NCI-H524 (cell line): ENCODE data around the gene GBA2.

Experiments used
- DNase-seq, 2 experiments: peaks; one replicate each; lab custom pipeline; 2025; lab: John Stamatoyannopoulos, UW

Gene GBA2

GRCh38 chr9:35691334-35691650, 57.7 kb downstream of the GBA2 start:
- DNase-seq: no peak

- DNase-seq: peak in 1 of 2 experiments; percentile 34
Measured at GRCh38 chr9:35690614-35691333, 58.3 kb downstream of the GBA2 start.

DNA sequence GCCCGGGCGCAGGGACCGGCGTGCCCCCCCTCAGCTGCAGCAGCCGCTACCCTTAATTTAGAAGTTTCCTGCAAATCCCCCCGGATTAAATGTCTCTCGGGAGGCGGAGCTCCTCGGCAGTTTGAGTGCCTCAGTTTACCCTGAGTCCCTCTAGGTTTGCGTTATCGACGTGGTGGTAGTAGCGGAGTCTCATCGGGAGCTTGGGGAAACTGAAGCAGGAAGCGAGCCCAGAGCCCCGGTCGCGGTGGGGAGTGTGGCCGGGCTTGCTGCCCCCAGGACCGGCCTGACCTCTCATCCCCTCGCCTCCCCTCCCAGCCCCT, 58.8 kb downstream of the GBA2 start:
- peak in 1 of 2 experiments; percentile 12 for DNase-seq

DNA sequence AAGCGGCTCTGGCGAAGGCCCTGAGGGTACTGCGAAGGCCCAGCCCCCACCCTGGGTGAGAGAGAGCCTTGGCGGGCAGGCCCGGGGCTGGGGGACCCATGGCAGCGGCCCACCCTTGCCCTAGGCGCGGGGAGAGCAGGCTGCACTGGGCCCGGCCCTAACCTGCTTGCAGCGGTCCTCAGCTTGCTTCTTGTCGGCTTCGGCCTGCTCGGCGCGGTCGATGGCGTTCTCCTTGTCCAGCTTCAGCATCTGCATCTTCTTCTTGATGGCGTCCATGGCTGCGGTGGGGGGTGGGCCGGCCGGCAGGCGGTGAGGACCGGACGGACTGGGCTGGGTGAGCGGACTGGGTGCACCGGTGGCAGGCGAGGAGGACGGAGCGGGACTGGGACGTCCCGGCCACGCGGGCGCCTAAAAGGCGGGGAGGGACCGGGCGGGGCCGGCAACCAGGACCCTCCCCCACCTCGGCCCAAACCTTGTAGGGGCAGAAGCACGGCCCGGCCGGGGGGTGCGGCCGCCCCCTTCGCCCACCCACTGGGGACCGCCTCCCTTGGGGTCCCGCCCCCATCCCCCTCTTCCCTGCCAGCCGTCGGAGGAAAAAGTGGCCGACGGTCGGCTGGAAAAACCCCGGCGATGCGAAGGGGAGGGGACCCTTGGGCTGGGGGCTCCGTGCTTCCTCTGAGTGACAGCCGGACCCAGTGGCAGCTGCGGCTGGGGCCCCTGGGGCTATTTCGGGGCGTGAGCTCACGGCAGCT, 59.3 kb downstream of the GBA2 start, which contains the start of gene TPM2:
TPM2 (minus strand) TSS at position 384 of the 752 bp plus-strand sequence; CDS start at position 276, 108 bp downstream.
- DNase-seq: no peak

- no peak for DNase-seq
Measured at GRCh38 chr9:35688558-35689541, 60.2 kb downstream of the GBA2 start.

DNA sequence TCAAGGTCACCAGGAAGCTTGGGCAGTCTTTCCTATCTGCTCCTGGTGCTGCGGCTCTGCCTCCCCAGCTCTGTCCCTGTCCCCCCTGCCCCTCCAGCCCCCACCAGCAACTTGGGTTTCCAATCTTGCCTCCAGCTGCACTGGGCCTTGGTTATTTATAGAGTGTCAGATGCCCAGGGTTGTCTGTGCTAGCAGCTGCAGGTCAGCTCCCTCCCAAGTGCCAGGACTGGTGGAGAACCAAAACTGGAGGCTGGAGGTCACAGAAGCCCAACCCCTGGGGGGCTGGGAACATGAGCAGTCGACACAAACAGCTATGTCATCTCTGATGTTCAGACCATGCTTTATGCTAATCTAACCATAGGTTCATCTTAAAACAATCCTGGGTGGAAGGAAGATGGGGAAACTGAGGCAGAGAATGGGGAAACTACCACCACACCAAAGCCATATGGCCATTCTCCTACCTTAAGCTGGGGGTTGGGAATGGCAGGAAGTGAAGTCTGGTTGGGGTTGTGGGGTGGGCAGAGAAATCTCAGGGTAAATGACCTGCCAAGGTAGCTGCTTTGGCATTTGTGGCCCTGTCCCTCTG, 61.0 kb downstream of the GBA2 start:
- DNase-seq: no peak

GRCh38 chr9:35687306-35687705, 61.7 kb downstream of the GBA2 start:
- DNase-seq: no peak
